Measurements from ENCODE around the gene ADARB2. TPM values are rescaled to one million over a fixed set of nuclear protein-coding genes. Genes with fewer than 3 reads are reported as not detected.

Gene ADARB2
- total and polyA plus RNA-seq, 8 donors = 0.41 to 0.92 (median 0.76) TPM

GRCh38 chr10:1402016-1402770, 335.1 kb downstream of the ADARB2 start:
- peaks cover 0 to 44% of the 10 kb centered on the region in 2 donors for H3K27me3 ChIP-seq
- no peaks in the 10 kb centered on the region for H3K36me3 ChIP-seq
- H3K4me1 ChIP-seq = no peaks in the 10 kb centered on the region
- no peak overlapping the region for H3K27ac ChIP-seq
- no peak for TF ChIP-seq CTCF (IDR thresholded peaks at IDR 0.05)
- intact Hi-C loops (cut with DNase I) = no loop called here
- DNase-seq = no peak
- H3K9me3 ChIP-seq = no peaks in the 10 kb centered on the region
- no peak overlapping the region for H3K4me3 ChIP-seq
- ATAC-seq = no peak

GRCh38 chr10:1401071-1401965, 336.0 kb downstream of the ADARB2 start:
- ATAC-seq (no peak), DNase-seq (no peak)
- peaks cover 0 to 35% of the 10 kb centered on the region in 2 donors for H3K27me3 ChIP-seq
- intact Hi-C loops (cut with DNase I) = no loop called here
- H3K36me3 ChIP-seq = no peaks in the 10 kb centered on the region
- no peak overlapping the region for H3K4me3 ChIP-seq
- no peak overlapping the region for H3K27ac ChIP-seq
- no peak for TF ChIP-seq CTCF (IDR thresholded peaks at IDR 0.05)
- H3K4me1 ChIP-seq = no peaks in the 10 kb centered on the region
- H3K9me3 ChIP-seq = no peaks in the 10 kb centered on the region

GRCh38 chr10:1400101-1401070, 336.9 kb downstream of the ADARB2 start:
- Histone ChIP-seq H3K27me3 (peaks cover 0 to 32% of the 10 kb centered on the region in 2 donors), H3K4me3 (no peak overlapping the region), H3K27ac (no peak overlapping the region), H3K4me1 (no peaks in the 10 kb centered on the region), H3K9me3 (no peaks in the 10 kb centered on the region), H3K36me3 (no peaks in the 10 kb centered on the region)
- intact Hi-C loops (cut with DNase I) = no loop called here
- TF ChIP-seq CTCF (IDR thresholded peaks at IDR 0.05) = no peak
- ATAC-seq = no peak
- no peak for DNase-seq

GRCh38 chr10:1399431-1400100, 337.8 kb downstream of the ADARB2 start:
- ATAC-seq (no peak), DNase-seq (no peak)
- Histone ChIP-seq H3K4me1 (no peaks in the 10 kb centered on the region), H3K27me3 (peaks cover 0 to 32% of the 10 kb centered on the region in 2 donors), H3K4me3 (no peak overlapping the region), H3K27ac (no peak overlapping the region), H3K9me3 (no peaks in the 10 kb centered on the region), H3K36me3 (no peaks in the 10 kb centered on the region)
- no peak for TF ChIP-seq CTCF (IDR thresholded peaks at IDR 0.05)
- intact Hi-C loops (cut with DNase I) = no loop called here
